Liver (tissue), 9 donors: ENCODE results near the gene ADAMTS7. TPM values are rescaled to one million over a fixed set of nuclear protein-coding genes. Genes with fewer than 3 reads are reported as not detected.
"Not testable (repeated sequence)": the region's sequence is repeated elsewhere in the genome, so short reads cannot be mapped to it uniquely, and the experiment has no call there.

ENCODE experiments used
- DNase-seq: peaks from one replicate; pipeline ENCODE4 v3.0.0-alpha.2; 2017; ENCODE audit warnings: low spot score
- H3K27ac ChIP-seq, 2 donors: one replicate each; pipeline ENCODE4 v1.7.0; 2013; ENCODE audit warnings: inconsistent platforms in 2 of 2, low read length in 2 of 2, control low read depth in 1 of 2, low read depth in 1 of 2, mild to moderate bottlenecking in 1 of 2
- H3K27me3 ChIP-seq, 4 donors: one replicate each; pipeline versions ENCODE4 v1.6.1 to v1.7.0; 2013; ENCODE audit warnings: low read length in 3 of 4, inconsistent platforms in 1 of 4, mild to moderate bottlenecking in 1 of 4, moderate library complexity in 1 of 4; ENCODE audit not compliant: control insufficient read depth in 4 of 4, insufficient read depth in 4 of 4
- H3K36me3 ChIP-seq, 4 donors: one replicate each; pipeline versions ENCODE4 v1.6.1 to v1.7.0; 2013; ENCODE audit warnings: low read length in 3 of 4, mild to moderate bottlenecking in 3 of 4, low read depth in 1 of 4, moderate library complexity in 1 of 4; ENCODE audit not compliant: control insufficient read depth in 4 of 4, insufficient read depth in 3 of 4
- H3K4me1 ChIP-seq, 4 donors: one replicate each; pipeline versions ENCODE4 v1.6.1 to v1.7.0; 2013; ENCODE audit warnings: low read length in 3 of 4, mild to moderate bottlenecking in 3 of 4, moderate library complexity in 1 of 4; ENCODE audit not compliant: control insufficient read depth in 4 of 4, insufficient read depth in 4 of 4
- H3K4me3 ChIP-seq, 3 donors: one replicate each; pipeline versions ENCODE4 v1.6.1 to v1.7.0; 2013; ENCODE audit warnings: low read length in 3 of 3, control low read depth in 1 of 3, low read depth in 1 of 3, mild to moderate bottlenecking in 1 of 3
- H3K9ac ChIP-seq, 2 donors: one replicate each; pipeline ENCODE4 v1.7.0; 2013; ENCODE audit warnings: low read length in 2 of 2, mild to moderate bottlenecking in 2 of 2, moderate library complexity in 2 of 2, control low read depth in 1 of 2, low read depth in 1 of 2
- H3K9me3 ChIP-seq, 4 donors: one replicate each; pipeline versions ENCODE4 v1.6.1 to v1.7.0; 2013; ENCODE audit warnings: low read length in 3 of 4; ENCODE audit not compliant: control insufficient read depth in 4 of 4
- FOXA1 ChIP-seq: IDR thresholded peaks from 2 replicates; pipeline ENCODE4 v1.6.1; 2016; ENCODE audit warnings: antibody characterized with exemption
- FOXA2 ChIP-seq: IDR thresholded peaks from 2 replicates; pipeline ENCODE4 v1.6.1; 2016; ENCODE audit warnings: antibody characterized with exemption
- GABPA ChIP-seq, 2 donors: IDR thresholded peaks in 1 of 2; conservative IDR thresholded peaks in 1 of 2; 2 replicates each; pipeline ENCODE4 v1.6.1; 2016; ENCODE audit warnings: antibody characterized with exemption in 2 of 2, mild to moderate bottlenecking in 1 of 2, moderate library complexity in 1 of 2
- HNF4A ChIP-seq, 2 donors: conservative IDR thresholded peaks; 2 replicates each; pipeline ENCODE4 v1.6.1; 2016; ENCODE audit warnings: antibody characterized with exemption in 2 of 2, mild to moderate bottlenecking in 2 of 2
- JUND ChIP-seq, 2 donors: IDR thresholded peaks; 2 replicates each; pipeline ENCODE4 v1.6.1; 2016; ENCODE audit warnings: antibody characterized with exemption in 2 of 2
- NR2F2 ChIP-seq: IDR thresholded peaks from 2 replicates; pipeline ENCODE4 v1.6.1; 2016; ENCODE audit warnings: antibody characterized with exemption
- RAD21 ChIP-seq, 2 donors: IDR thresholded peaks; 2 replicates each; pipeline ENCODE4 v1.6.1; 2016; ENCODE audit warnings: antibody characterized with exemption in 2 of 2, mild to moderate bottlenecking in 2 of 2
- RXRA ChIP-seq, 2 donors: IDR thresholded peaks; 2 replicates each; pipeline ENCODE4 v1.6.1; 2017 to 2018; ENCODE audit warnings: antibody characterized with exemption in 2 of 2, mild to moderate bottlenecking in 1 of 2
- SP1 ChIP-seq: IDR thresholded peaks from 2 replicates; pipeline ENCODE4 v1.6.1; 2018; ENCODE audit warnings: antibody characterized with exemption, mild to moderate bottlenecking
- TAF1 ChIP-seq: conservative IDR thresholded peaks from 2 replicates; pipeline ENCODE4 v1.6.1; 2016; ENCODE audit warnings: antibody characterized with exemption, mild to moderate bottlenecking
- YY1 ChIP-seq: IDR thresholded peaks from 2 replicates; pipeline ENCODE4 v1.6.1; 2016; ENCODE audit warnings: antibody characterized with exemption, mild to moderate bottlenecking
- WGBS: extraction: QIAGEN DNeasy Blood & Tissue Kit; methylation state at CpG from one replicate; pipeline ENCODE4 v1.1.7; 2013; 5-methylcytosine and 5-hydroxymethylcytosine counted together
- polyA plus RNA-seq, 2 donors: library from polyadenylated mRNA; stranded (reverse) in 1 of 2; unstranded in 1 of 2; fragments of 200-250 nt in 1 of 2; fragments of >200 nt in 1 of 2; fragmentation: Nextera tagmentation in 1 of 2; extraction: Ambion mirVana in 1 of 2; gene quantifications; one replicate each; pipeline versions ENCODE4 v1.2.1 to v1.2.3, GENCODE V29; 2013 to 2015
- total RNA-seq, 2 donors: library from RNA; depleted of rRNA; stranded (reverse); fragments of >200 nt; gene quantifications; one replicate each; pipeline ENCODE4 v1.2.3, GENCODE V29; 2014
- TF ChIP-seq, protein P1 (sequence below): IDR thresholded peaks from 2 replicates; pipeline ENCODE4 v1.6.1; 2016; ENCODE audit warnings: antibody characterized with exemption, mild to moderate bottlenecking
- TF ChIP-seq, protein P2 (sequence below): IDR thresholded peaks from 2 replicates; pipeline ENCODE4 v1.6.1; 2016; ENCODE audit warnings: antibody characterized with exemption
- TF ChIP-seq, protein P3 (sequence below): fragments of 150-350 bp; IDR thresholded peaks from 2 replicates; pipeline ENCODE4 v1.5.1; 2017; ENCODE audit warnings: improper control_type of control experiment, low read depth, low read length; ENCODE audit not compliant: missing input control
- TF ChIP-seq, protein P4 (sequence below): IDR thresholded peaks from 2 replicates; pipeline ENCODE4 v1.6.1; 2016; ENCODE audit warnings: antibody characterized with exemption
- donor health status: healthy.
- donor health status: healthy.
- donor health status: healthy.
- donor health status: healthy.
- donor health status: healthy.

The ADAMTS7 gene
- total and polyA plus RNA-seq, 4 donors: 0.13 to 2.4 (median 1.3) TPM

DNA sequence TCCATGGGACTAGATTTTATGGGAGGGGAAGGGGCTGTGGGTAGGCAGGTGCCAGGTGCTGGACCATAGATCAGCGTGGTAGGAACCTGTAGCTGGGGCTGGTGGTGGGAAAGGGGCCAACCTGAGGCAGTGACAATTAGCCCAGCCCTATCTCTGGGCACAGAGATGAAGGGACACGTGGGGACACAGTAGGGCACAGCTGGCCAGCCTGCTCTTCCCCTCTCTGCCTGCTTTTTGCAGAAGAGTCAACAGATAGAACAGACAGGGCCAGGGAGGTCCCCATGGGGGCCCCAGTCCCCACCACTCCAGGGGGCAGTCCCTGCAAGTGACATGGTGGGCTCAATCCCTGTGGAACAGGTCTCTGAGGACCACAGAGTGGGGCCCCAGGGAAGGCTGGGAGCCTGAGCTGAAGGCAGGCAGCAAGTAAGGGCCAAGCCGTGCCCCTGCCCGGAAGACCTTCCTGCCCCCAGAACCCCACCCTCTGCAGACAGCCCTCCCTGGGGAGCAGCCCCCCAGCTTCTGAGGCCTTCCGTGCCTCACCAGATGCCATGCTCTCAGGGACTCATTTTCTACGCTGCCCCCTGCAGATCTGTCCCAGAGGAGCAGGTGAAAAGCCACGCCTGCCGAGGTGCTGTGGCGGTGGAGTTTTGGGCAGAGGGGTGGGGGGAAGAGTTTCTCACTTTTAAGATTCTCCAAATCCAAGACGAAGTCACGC, 52.6 kb downstream of the ADAMTS7 start:
- H3K4me1 ChIP-seq, H3K36me3 ChIP-seq, H3K4me3 ChIP-seq, H3K9me3 ChIP-seq, H3K9ac ChIP-seq, DNase-seq, H3K27me3 ChIP-seq, H3K27ac ChIP-seq: not testable (repeated sequence)
- WGBS: 93% methylated on average over 11 of the region's 11 CpGs

DNA sequence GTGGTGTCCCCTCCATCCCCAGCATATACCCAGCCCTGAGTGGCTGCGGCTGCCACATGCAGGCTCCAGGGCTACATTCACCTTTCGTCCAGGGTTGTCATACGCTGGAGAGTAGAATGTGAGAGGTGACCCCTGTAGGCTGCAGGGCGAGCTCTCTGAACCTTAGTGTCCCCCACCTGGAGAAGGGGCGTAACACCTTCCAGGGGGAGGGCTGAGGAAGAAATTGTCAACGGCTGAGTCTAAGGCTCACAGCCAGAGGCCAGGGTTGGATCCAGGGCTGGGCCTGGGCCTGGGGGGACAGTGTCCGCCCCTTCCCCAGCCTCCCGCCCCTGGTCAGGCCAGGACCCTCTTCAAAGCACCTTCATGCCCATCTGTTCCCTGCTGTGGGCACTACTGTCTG, 53.2 kb downstream of the ADAMTS7 start:
- not testable (repeated sequence) for DNase-seq, H3K36me3 ChIP-seq, H3K9me3 ChIP-seq, H3K4me3 ChIP-seq, H3K4me1 ChIP-seq, H3K9ac ChIP-seq, H3K27me3 ChIP-seq, H3K27ac ChIP-seq
- 98% methylated on average over 8 of the region's 8 CpGs for WGBS

DNA sequence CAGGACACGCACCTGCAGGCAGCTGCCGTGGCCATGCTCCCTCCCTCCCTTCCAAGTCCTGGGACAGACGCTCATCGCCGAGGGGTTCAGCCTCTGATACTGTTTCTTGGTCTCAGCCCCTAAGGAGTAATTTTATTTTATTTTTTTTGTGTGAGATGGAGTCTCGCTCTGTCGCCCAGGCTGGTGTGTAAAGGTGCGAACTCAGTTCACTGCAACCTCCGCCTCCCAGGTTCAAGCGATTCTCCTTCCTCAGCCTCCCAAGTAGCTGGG, 53.7 kb downstream of the ADAMTS7 start:
- no peaks in the 10 kb centered on the region for H3K27me3 ChIP-seq
- WGBS: 96% methylated on average over 10 of the region's 10 CpGs
- H3K9ac ChIP-seq: no peak overlapping the region
- TF ChIP-seq, protein P1, sequence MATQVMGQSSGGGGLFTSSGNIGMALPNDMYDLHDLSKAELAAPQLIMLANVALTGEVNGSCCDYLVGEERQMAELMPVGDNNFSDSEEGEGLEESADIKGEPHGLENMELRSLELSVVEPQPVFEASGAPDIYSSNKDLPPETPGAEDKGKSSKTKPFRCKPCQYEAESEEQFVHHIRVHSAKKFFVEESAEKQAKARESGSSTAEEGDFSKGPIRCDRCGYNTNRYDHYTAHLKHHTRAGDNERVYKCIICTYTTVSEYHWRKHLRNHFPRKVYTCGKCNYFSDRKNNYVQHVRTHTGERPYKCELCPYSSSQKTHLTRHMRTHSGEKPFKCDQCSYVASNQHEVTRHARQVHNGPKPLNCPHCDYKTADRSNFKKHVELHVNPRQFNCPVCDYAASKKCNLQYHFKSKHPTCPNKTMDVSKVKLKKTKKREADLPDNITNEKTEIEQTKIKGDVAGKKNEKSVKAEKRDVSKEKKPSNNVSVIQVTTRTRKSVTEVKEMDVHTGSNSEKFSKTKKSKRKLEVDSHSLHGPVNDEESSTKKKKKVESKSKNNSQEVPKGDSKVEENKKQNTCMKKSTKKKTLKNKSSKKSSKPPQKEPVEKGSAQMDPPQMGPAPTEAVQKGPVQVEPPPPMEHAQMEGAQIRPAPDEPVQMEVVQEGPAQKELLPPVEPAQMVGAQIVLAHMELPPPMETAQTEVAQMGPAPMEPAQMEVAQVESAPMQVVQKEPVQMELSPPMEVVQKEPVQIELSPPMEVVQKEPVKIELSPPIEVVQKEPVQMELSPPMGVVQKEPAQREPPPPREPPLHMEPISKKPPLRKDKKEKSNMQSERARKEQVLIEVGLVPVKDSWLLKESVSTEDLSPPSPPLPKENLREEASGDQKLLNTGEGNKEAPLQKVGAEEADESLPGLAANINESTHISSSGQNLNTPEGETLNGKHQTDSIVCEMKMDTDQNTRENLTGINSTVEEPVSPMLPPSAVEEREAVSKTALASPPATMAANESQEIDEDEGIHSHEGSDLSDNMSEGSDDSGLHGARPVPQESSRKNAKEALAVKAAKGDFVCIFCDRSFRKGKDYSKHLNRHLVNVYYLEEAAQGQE: no peak
- no peak for TF ChIP-seq FOXA2
- TF ChIP-seq SP1: no peak
- TF ChIP-seq JUND (IDR thresholded peaks at IDR 0.05): no peak
- TF ChIP-seq, protein P2, sequence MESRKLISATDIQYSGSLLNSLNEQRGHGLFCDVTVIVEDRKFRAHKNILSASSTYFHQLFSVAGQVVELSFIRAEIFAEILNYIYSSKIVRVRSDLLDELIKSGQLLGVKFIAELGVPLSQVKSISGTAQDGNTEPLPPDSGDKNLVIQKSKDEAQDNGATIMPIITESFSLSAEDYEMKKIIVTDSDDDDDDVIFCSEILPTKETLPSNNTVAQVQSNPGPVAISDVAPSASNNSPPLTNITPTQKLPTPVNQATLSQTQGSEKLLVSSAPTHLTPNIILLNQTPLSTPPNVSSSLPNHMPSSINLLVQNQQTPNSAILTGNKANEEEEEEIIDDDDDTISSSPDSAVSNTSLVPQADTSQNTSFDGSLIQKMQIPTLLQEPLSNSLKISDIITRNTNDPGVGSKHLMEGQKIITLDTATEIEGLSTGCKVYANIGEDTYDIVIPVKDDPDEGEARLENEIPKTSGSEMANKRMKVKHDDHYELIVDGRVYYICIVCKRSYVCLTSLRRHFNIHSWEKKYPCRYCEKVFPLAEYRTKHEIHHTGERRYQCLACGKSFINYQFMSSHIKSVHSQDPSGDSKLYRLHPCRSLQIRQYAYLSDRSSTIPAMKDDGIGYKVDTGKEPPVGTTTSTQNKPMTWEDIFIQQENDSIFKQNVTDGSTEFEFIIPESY: no peak
- no peak for TF ChIP-seq HNF4A (conservative IDR thresholded peaks at IDR 0.05)
- TF ChIP-seq FOXA1: no peak
- TF ChIP-seq, protein P3, sequence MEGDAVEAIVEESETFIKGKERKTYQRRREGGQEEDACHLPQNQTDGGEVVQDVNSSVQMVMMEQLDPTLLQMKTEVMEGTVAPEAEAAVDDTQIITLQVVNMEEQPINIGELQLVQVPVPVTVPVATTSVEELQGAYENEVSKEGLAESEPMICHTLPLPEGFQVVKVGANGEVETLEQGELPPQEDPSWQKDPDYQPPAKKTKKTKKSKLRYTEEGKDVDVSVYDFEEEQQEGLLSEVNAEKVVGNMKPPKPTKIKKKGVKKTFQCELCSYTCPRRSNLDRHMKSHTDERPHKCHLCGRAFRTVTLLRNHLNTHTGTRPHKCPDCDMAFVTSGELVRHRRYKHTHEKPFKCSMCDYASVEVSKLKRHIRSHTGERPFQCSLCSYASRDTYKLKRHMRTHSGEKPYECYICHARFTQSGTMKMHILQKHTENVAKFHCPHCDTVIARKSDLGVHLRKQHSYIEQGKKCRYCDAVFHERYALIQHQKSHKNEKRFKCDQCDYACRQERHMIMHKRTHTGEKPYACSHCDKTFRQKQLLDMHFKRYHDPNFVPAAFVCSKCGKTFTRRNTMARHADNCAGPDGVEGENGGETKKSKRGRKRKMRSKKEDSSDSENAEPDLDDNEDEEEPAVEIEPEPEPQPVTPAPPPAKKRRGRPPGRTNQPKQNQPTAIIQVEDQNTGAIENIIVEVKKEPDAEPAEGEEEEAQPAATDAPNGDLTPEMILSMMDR: no peak
- TF ChIP-seq RAD21 (IDR thresholded peaks at IDR 0.05): no peak
- TF ChIP-seq NR2F2: no peak
- no peak for TF ChIP-seq RXRA (IDR thresholded peaks at IDR 0.05)
- TF ChIP-seq, protein P4, sequence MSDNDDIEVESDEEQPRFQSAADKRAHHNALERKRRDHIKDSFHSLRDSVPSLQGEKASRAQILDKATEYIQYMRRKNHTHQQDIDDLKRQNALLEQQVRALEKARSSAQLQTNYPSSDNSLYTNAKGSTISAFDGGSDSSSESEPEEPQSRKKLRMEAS: no peak
- no peak for TF ChIP-seq GABPA (IDR thresholded peaks at IDR 0.05 in 1 of 2, conservative IDR thresholded peaks at IDR 0.05 in 1 of 2)
- no peak for TF ChIP-seq YY1
- no peak for TF ChIP-seq TAF1
- H3K4me3 ChIP-seq: no peak overlapping the region
- H3K36me3 ChIP-seq: no peaks in the 10 kb centered on the region
- no peak for DNase-seq
- no peaks in the 10 kb centered on the region for H3K9me3 ChIP-seq
- H3K4me1 ChIP-seq: peaks cover 0 to 7% (median 0%) of the 10 kb centered on the region in 4 donors
- no peak overlapping the region for H3K27ac ChIP-seq

DNA sequence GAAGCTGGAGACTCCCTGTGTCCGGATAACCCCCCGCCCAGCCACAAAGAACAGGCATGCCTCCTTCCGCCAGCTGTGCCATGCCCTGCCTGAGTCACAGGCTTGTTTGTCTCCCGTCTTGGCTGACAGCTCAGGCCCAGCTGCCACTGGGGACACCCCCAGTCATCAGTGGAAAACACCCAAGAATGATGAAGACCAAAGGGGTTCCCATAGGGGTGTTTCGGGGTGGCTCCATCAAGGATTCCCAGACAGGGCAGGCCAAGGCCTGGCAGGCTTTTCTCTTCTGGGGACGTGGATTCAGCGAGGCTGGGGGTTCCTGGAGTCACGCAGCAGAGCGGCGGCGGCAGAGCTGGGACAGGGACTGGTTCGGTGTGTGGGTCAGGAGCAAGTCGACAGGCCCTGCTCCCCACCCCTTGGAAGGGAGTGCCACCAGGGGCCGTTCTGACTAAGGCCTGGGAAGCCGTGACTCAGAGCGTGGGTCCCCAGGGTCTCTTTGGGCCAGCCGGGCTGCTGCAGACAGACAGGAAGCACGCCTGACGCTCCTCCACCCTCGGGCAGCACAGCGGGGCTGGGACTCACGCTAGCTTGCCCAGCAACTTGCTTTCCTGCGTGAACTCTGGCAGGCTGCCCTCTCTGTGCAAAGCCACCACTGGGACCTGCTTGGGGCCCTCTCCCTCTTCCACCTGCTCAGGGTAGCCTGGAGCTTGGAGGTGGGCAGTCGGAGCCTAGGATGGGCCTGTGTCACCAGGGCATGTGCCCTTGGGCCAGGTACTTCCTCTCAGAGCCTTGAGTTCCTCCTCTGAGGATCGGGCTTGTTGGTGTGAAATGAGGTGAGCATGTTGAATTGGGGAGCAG, 54.3 kb downstream of the ADAMTS7 start:
- WGBS: 71% methylated on average over 23 of the region's 25 CpGs
- H3K4me3 ChIP-seq, H3K36me3 ChIP-seq, DNase-seq, H3K27ac ChIP-seq, H3K27me3 ChIP-seq, H3K4me1 ChIP-seq, H3K9ac ChIP-seq, H3K9me3 ChIP-seq: not testable (repeated sequence)
